NB4 (cell line): ENCODE results near the gene LRRN4.

Experiments
- MAX ChIP-seq: IDR thresholded peaks from 2 replicates; pipeline ENCODE4 v1.6.1; 2011; ENCODE audit warnings: low read depth, low read length
- MYC ChIP-seq: IDR thresholded peaks from 2 replicates; pipeline ENCODE4 v1.6.1; 2011; ENCODE audit warnings: low read depth, low read length
- POLR2A ChIP-seq: IDR thresholded peaks from 2 replicates; pipeline ENCODE4 v1.6.1; 2011; ENCODE audit warnings: mild to moderate bottlenecking; ENCODE audit not compliant: insufficient read length; ENCODE audit errors: extremely low read depth
- TF ChIP-seq, protein P1 (sequence below): IDR thresholded peaks from one replicate; pipeline ENCODE4 v1.5.1; 2012; ENCODE audit warnings: low read depth, low read length

GRCh38 chr20:6014957-6015356 lies 38.9 kb downstream of the LRRN4 start:
- TF ChIP-seq, protein P1, sequence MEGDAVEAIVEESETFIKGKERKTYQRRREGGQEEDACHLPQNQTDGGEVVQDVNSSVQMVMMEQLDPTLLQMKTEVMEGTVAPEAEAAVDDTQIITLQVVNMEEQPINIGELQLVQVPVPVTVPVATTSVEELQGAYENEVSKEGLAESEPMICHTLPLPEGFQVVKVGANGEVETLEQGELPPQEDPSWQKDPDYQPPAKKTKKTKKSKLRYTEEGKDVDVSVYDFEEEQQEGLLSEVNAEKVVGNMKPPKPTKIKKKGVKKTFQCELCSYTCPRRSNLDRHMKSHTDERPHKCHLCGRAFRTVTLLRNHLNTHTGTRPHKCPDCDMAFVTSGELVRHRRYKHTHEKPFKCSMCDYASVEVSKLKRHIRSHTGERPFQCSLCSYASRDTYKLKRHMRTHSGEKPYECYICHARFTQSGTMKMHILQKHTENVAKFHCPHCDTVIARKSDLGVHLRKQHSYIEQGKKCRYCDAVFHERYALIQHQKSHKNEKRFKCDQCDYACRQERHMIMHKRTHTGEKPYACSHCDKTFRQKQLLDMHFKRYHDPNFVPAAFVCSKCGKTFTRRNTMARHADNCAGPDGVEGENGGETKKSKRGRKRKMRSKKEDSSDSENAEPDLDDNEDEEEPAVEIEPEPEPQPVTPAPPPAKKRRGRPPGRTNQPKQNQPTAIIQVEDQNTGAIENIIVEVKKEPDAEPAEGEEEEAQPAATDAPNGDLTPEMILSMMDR: no peak
- TF ChIP-seq POLR2A (no peak), MAX (no peak), MYC (no peak)
